Measurements from ENCODE around the gene PHF21A. TPM values are rescaled to one million over a fixed set of nuclear protein-coding genes. Genes with fewer than 3 reads are reported as not detected.

The PHF21A gene
- total and polyA plus RNA-seq, 4 donors = 32.1 to 52.2 (median 41.5) TPM

- no peaks in the 10 kb centered on the region for H3K27me3 ChIP-seq (ENCODE audit: control insufficient read depth, insufficient read depth, low read length)
- no peaks in the 10 kb centered on the region for H3K9me3 ChIP-seq (ENCODE audit: control insufficient read depth, insufficient read depth, low read length)
- H3K4me1 ChIP-seq (ENCODE audit: control insufficient read depth, insufficient read depth, low read length) = peaks cover 7% of the 10 kb centered on the region
- no peak overlapping the region for H3K27ac ChIP-seq (ENCODE audit: low read depth, low read length)
- no peaks in the 10 kb centered on the region for H3K36me3 ChIP-seq (ENCODE audit: control insufficient read depth, insufficient read depth, low read length)
- DNase-seq (ENCODE audit: low read depth in 4 of 6, low spot score in 6 of 6) = peak in 1 of 6 donors; percentile 62
- 51% methylated on average over 4 of the region's 7 CpGs for WGBS (ENCODE audit: insufficient coverage)
- H3K4me3 ChIP-seq (ENCODE audit: low read depth, low read length) = no peak overlapping the region
Observed at GRCh38 chr11:46049325-46049897, 71.8 kb downstream of the PHF21A start.

- WGBS (ENCODE audit: insufficient coverage) = no CpG with 5 or more reads among the region's 1 CpG
- H3K27ac ChIP-seq (ENCODE audit: low read depth, low read length) = no peak overlapping the region
- H3K9me3 ChIP-seq (ENCODE audit: control insufficient read depth, insufficient read depth, low read length) = no peaks in the 10 kb centered on the region
- no peak for DNase-seq (ENCODE audit: low read depth in 4 of 6, low spot score in 6 of 6)
- H3K36me3 ChIP-seq (ENCODE audit: control insufficient read depth, insufficient read depth, low read length) = no peaks in the 10 kb centered on the region
- no peaks in the 10 kb centered on the region for H3K27me3 ChIP-seq (ENCODE audit: control insufficient read depth, insufficient read depth, low read length)
- H3K4me1 ChIP-seq (ENCODE audit: control insufficient read depth, insufficient read depth, low read length) = peaks cover 7% of the 10 kb centered on the region
- no peak overlapping the region for H3K4me3 ChIP-seq (ENCODE audit: low read depth, low read length)
Observed at GRCh38 chr11:46048198-46048597, 73.1 kb downstream of the PHF21A start.

DNA sequence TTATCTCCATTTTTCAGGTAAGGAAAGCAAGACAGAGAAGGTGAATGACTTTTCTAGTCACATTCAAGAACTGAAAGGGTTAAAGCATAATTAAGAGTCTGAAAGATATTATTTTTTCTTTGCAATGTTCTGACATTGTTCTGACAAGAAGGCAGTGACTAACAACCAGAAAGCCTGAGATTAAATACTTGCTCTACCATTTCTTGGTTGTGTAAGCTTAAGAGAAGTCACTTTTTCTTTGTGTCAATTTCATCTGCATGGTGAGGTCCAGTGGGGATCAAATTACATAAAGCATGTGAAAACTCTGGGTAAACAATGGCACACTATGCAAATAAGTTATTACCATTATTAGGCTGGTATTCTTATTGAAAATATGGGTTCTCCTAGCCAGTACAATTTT is 73.7 kb downstream of the PHF21A start:
- no peaks in the 10 kb centered on the region for H3K36me3 ChIP-seq (ENCODE audit: control insufficient read depth, insufficient read depth, low read length)
- no peak for DNase-seq (ENCODE audit: low read depth in 4 of 6, low spot score in 6 of 6)
- H3K4me3 ChIP-seq (ENCODE audit: low read depth, low read length) = no peak overlapping the region
- peaks cover 7% of the 10 kb centered on the region for H3K4me1 ChIP-seq (ENCODE audit: control insufficient read depth, insufficient read depth, low read length)
- no peak overlapping the region for H3K27ac ChIP-seq (ENCODE audit: low read depth, low read length)
- H3K27me3 ChIP-seq (ENCODE audit: control insufficient read depth, insufficient read depth, low read length) = no peaks in the 10 kb centered on the region
- no peaks in the 10 kb centered on the region for H3K9me3 ChIP-seq (ENCODE audit: control insufficient read depth, insufficient read depth, low read length)

GRCh38 chr11:46045811-46046210 is 75.4 kb downstream of the PHF21A start:
- H3K27ac ChIP-seq (ENCODE audit: low read depth, low read length) = no peak overlapping the region
- no CpG with 5 or more reads among the region's 1 CpG for WGBS (ENCODE audit: insufficient coverage)
- H3K4me1 ChIP-seq (ENCODE audit: control insufficient read depth, insufficient read depth, low read length) = peaks cover 7% of the 10 kb centered on the region
- H3K27me3 ChIP-seq (ENCODE audit: control insufficient read depth, insufficient read depth, low read length) = no peaks in the 10 kb centered on the region
- H3K9me3 ChIP-seq (ENCODE audit: control insufficient read depth, insufficient read depth, low read length) = no peaks in the 10 kb centered on the region
- H3K36me3 ChIP-seq (ENCODE audit: control insufficient read depth, insufficient read depth, low read length) = no peaks in the 10 kb centered on the region
- no peak for DNase-seq (ENCODE audit: low read depth in 4 of 6, low spot score in 6 of 6)
- H3K4me3 ChIP-seq (ENCODE audit: low read depth, low read length) = no peak overlapping the region

GRCh38 chr11:46044601-46045000 is 76.7 kb downstream of the PHF21A start:
- no peak for DNase-seq (ENCODE audit: low read depth in 4 of 6, low spot score in 6 of 6)
- H3K27me3 ChIP-seq (ENCODE audit: control insufficient read depth, insufficient read depth, low read length) = no peaks in the 10 kb centered on the region
- no peaks in the 10 kb centered on the region for H3K36me3 ChIP-seq (ENCODE audit: control insufficient read depth, insufficient read depth, low read length)
- no peaks in the 10 kb centered on the region for H3K9me3 ChIP-seq (ENCODE audit: control insufficient read depth, insufficient read depth, low read length)
- 75% methylated on average over 1 of the region's 2 CpGs for WGBS (ENCODE audit: insufficient coverage)
- H3K27ac ChIP-seq (ENCODE audit: low read depth, low read length) = no peak overlapping the region
- peaks cover 3% of the 10 kb centered on the region for H3K4me1 ChIP-seq (ENCODE audit: control insufficient read depth, insufficient read depth, low read length)
- H3K4me3 ChIP-seq (ENCODE audit: low read depth, low read length) = no peak overlapping the region

DNA sequence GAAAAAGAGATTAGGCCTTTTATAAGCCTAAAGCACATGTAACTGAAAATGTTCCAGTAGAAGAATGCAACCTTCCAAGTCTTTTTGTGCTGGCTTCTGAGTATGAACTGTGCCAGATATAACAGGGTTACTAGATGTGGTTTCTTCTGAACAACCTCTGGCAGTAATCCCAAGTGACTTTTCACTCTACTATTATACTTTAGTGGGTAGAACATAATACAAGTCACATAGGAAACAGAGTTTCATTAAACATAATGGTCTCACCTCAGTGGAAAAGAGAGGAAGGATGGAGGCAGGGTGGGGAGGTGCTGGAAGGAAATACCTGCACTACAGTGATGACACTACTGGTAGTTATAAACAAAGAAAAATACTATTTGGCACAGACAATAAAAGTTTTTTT is 81.3 kb downstream of the PHF21A start:
- DNase-seq (ENCODE audit: low read depth in 4 of 6, low spot score in 6 of 6) = peak in 2 of 6 donors; percentile 30 to 43
- no peak overlapping the region for H3K4me3 ChIP-seq (ENCODE audit: low read depth, low read length)
- no peak overlapping the region for H3K27ac ChIP-seq (ENCODE audit: low read depth, low read length)
- H3K4me1 ChIP-seq (ENCODE audit: control insufficient read depth, insufficient read depth, low read length) = no peaks in the 10 kb centered on the region
- H3K9me3 ChIP-seq (ENCODE audit: control insufficient read depth, insufficient read depth, low read length) = no peaks in the 10 kb centered on the region
- H3K27me3 ChIP-seq (ENCODE audit: control insufficient read depth, insufficient read depth, low read length) = no peaks in the 10 kb centered on the region
- H3K36me3 ChIP-seq (ENCODE audit: control insufficient read depth, insufficient read depth, low read length) = no peaks in the 10 kb centered on the region

GRCh38 chr11:46038529-46038928 is 82.7 kb downstream of the PHF21A start:
- Histone ChIP-seq H3K4me1 (ENCODE audit: control insufficient read depth, insufficient read depth, low read length) (no peaks in the 10 kb centered on the region), H3K9me3 (ENCODE audit: control insufficient read depth, insufficient read depth, low read length) (no peaks in the 10 kb centered on the region)
- WGBS (ENCODE audit: insufficient coverage) = 100% methylated on average over 3 of the region's 3 CpGs

DNA sequence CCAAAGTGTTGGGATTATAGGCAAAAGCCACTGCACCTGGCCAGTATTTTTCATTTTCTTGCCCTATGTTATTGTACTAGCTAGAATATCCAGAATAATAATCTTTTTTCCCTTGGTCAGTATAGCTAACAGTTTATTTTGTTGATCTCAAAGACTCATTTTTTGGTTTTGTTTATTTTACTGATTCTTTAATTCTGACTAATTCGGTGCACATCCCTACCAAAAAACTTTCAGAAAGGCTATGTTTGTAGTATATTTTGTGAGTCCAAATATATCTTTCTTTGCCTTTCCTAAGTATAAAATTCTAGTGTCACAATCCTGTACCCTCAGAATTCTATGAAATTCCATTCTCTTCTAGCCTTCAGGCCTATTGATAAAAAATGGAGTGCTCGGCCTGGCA is 84.3 kb downstream of the PHF21A start:
- H3K27me3 ChIP-seq (ENCODE audit: control insufficient read depth, insufficient read depth, low read length) = no peaks in the 10 kb centered on the region
- H3K27ac ChIP-seq (ENCODE audit: low read depth, low read length) = no peak overlapping the region
- no peaks in the 10 kb centered on the region for H3K9me3 ChIP-seq (ENCODE audit: control insufficient read depth, insufficient read depth, low read length)
- H3K4me1 ChIP-seq (ENCODE audit: control insufficient read depth, insufficient read depth, low read length) = no peaks in the 10 kb centered on the region
- H3K4me3 ChIP-seq (ENCODE audit: low read depth, low read length) = no peak overlapping the region
- no CpG with 5 or more reads among the region's 2 CpGs for WGBS (ENCODE audit: insufficient coverage)
- no peak for DNase-seq (ENCODE audit: low read depth in 4 of 6, low spot score in 6 of 6)
- H3K36me3 ChIP-seq (ENCODE audit: control insufficient read depth, insufficient read depth, low read length) = no peaks in the 10 kb centered on the region

More at GRCh38 chr11:46038529-46038928, 82.7 kb downstream of the PHF21A start:
- Histone ChIP-seq H3K27me3 (ENCODE audit: control insufficient read depth, insufficient read depth, low read length) (no peaks in the 10 kb centered on the region), H3K27ac (ENCODE audit: low read depth, low read length) (no peak overlapping the region), H3K4me3 (ENCODE audit: low read depth, low read length) (no peak overlapping the region), H3K36me3 (ENCODE audit: control insufficient read depth, insufficient read depth, low read length) (no peaks in the 10 kb centered on the region)
- DNase-seq (ENCODE audit: low read depth in 4 of 6, low spot score in 6 of 6) = no peak

DNA sequence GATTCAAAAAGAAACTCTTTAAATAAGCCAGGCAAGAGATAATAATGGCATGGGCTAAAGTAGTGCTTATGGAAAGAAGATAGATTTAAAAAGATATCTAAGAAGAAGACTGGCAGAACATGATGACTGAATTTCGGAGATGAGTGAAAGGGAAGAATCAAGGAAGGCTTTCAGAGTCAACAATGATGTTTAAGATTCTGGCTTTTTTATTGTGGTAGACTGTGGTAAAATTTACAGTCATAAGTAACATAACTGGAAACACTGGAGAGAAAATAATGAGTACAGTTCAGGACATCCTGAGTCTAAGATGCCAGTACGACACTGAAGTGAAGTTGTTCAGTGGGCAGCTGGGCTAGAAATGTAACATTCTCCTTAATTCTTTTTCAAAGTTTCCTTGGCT is 85.2 kb downstream of the PHF21A start:
- no peak for DNase-seq (ENCODE audit: low read depth in 4 of 6, low spot score in 6 of 6)
- 100% methylated on average over 1 of the region's 2 CpGs for WGBS (ENCODE audit: insufficient coverage)

GRCh38 chr11:46034041-46034440 is 87.2 kb downstream of the PHF21A start:
- Histone ChIP-seq H3K4me1 (ENCODE audit: control insufficient read depth, insufficient read depth, low read length) (no peaks in the 10 kb centered on the region), H3K4me3 (ENCODE audit: low read depth, low read length) (no peak overlapping the region), H3K27ac (ENCODE audit: low read depth, low read length) (no peak overlapping the region), H3K36me3 (ENCODE audit: control insufficient read depth, insufficient read depth, low read length) (no peaks in the 10 kb centered on the region), H3K27me3 (ENCODE audit: control insufficient read depth, insufficient read depth, low read length) (no peaks in the 10 kb centered on the region), H3K9me3 (ENCODE audit: control insufficient read depth, insufficient read depth, low read length) (no peaks in the 10 kb centered on the region)
- DNase-seq (ENCODE audit: low read depth in 4 of 6, low spot score in 6 of 6) = no peak

More for the DNA sequence above, 85.2 kb downstream of the PHF21A start:
- H3K4me3 ChIP-seq (ENCODE audit: low read depth, low read length) = no peak overlapping the region
- H3K9me3 ChIP-seq (ENCODE audit: control insufficient read depth, insufficient read depth, low read length) = no peaks in the 10 kb centered on the region
- H3K36me3 ChIP-seq (ENCODE audit: control insufficient read depth, insufficient read depth, low read length) = no peaks in the 10 kb centered on the region
- H3K27ac ChIP-seq (ENCODE audit: low read depth, low read length) = no peak overlapping the region
- H3K4me1 ChIP-seq (ENCODE audit: control insufficient read depth, insufficient read depth, low read length) = no peaks in the 10 kb centered on the region
- H3K27me3 ChIP-seq (ENCODE audit: control insufficient read depth, insufficient read depth, low read length) = no peaks in the 10 kb centered on the region
